Activated T-helper 1 cell treated with Interleukin-2 at 50 U/mL for 16 hours (primary cell): ENCODE measurements around the gene TPM3.
"Not testable (repeated sequence)": the region's sequence is repeated elsewhere in the genome, so short reads cannot be mapped to it uniquely, and the experiment has no call there.

Source experiments
- DNase-seq: peaks from one replicate; pipeline ENCODE4 v3.0.0-alpha.2; 2020; ENCODE audit warnings: low read depth

TPM3 gene

DNA sequence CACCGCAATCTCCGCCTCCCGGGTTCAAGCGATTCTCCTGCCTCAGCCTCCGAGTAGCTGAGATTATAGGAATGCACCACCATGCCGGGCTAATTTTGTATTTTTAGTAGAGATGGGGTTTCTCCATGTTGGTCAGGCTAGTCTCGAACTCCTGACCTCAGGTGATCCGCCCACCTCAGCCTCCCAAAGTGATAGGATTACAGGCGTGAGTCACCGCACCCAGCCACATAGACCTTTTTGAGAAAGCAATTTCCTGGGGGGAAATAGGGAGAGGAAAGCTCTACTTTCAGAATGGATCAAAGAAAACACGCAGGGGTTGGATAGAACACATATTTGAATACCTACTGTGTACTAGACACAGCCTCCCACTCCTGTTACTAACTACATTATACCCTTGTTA, 13.9 kb upstream of the TPM3 start:
- not testable (repeated sequence) for DNase-seq

DNA sequence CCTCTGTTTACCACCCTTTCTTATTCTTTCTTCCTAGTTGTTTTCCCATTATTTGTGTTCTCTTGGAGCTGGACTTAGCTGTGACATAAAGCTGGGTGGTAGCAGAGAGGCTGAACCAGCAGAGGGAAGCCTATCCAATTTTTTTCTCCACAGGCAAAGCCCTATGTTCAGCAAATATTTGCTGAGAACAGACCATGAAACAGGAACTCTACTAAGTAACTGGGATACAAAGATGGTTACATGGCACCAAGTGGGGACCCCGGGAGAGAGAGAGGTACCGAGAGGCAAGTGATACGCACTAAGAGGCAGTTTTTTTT, 7.6 kb upstream of the TPM3 start:
- no peak for DNase-seq

DNA sequence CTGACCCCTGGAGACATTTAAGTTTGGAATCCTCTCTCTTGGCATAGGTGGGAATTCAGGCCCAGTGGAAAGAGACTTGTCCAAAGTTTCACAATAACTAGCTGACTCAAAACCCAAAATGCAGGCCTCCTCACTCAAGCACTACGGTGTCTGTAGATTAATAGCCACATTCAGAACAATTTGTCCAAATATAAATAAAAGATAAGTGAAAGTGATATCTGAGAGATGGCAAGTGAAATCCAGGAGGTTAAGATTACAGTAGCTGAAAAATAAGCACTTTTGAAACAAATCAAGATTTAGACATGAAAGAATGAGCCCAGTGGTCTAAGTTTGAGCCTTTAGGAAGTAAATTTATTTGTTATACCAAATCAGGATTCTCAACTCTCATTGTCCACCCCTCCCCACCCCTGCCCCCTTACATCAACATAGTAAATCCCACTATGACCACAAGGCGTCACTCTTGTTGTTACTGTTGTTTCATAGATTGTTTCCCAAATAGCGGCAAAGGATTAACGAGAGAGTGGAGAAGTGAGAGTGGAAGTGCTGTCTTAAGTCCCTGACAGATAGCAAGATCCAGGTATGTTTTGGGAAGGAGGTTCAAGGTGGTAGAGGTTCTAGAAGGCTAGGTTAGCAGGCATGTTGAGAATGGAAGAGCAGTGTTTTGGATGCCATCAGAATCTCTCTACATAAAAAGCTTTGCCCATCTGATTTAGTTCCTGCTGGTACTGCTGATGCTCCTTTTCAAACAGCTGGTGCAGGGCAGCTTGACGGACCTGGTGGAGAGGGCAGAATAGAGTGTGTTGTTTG, 7.1 kb upstream of the TPM3 start:
- no peak for DNase-seq

DNA sequence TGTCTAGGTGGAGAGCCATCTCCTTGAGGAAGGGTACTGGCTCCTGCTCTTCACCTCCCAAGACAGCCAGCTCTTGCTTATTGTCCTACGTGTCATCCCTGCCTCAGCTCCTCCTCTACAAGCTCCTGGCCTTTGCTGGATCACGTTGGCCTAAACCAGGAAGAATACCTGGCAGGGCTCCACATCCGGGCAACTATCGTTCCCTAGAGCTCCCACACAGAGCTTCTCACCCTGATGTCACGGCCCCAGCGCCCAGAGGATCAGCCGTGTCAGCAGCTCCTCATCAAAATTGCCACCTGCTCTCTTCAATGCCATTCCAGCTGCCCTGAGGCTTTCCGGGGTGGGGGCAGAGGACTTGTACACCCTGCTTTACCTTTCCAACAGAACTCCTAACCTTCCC, 1.9 kb upstream of the TPM3 start:
- DNase-seq: no peak

DNA sequence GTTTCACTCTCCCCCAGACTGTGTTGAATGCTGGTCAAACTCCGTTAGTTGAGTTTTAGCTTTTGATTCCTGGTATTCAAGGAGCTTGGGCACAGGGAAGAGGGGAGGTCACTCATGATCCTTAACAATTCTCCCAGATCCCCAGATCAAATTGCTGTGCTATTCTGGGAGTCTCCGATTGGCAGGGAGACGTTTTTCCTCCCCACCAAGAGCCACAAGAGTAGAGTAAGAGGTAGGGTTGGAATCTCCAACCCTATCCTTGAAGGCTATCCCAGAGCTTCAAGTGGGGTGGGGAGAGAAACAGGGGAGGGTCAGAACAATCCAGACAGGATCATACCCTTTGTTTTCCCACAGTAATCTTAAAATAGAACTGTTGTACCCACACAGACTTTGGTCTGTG, 576 bp upstream of the TPM3 start:
- DNase-seq: no peak

DNA sequence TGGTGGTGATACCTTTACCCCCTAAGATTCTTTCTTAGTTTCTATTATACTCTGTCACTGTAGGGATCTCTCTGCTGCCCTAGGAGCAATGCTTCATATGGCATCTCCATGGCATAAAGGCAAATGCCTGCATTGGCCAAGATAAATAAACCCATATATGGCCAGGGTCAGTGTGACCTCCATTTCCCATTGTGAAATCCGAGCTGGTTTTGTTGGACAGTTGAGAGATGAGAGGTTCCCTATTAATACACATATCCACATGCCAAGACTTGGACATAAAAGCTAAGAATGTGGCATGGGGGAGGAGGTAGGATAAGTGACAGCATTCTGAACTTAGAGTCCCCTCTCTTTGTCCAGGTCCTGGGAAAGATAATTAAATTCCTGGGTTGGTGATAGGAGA, 1.4 kb downstream of the TPM3 start:
- no peak for DNase-seq

DNA sequence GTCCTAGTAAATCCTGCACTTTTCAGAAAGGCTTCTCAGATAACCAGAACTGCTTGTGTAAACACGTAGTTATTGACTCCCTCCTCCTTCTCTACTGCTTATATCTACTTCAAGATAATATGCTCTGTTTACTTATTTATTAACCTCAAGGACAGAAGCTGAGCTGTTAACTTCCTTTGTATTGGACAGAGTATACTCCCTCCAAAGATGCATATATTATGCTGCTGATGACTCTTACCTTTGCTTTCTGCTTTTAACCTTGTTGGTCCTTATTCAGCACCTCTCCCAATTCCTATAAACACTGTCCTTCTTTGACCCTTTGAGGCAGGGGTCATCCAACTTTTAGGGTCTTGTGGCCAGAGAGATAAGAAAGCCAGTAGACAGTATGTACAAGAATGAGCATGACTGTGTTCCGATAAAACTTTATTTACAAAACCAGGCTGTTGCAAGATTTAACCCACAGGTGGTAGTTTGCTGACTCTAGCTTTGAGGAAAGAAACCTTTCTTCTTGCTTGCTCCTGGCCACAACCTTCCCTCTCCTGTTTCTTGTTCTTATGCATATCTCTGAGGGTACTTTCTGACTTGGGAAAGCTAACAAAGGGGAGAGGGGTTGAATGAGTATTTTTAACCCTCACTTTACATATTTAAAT, 4.9 kb downstream of the TPM3 start:
- no peak for DNase-seq

DNA sequence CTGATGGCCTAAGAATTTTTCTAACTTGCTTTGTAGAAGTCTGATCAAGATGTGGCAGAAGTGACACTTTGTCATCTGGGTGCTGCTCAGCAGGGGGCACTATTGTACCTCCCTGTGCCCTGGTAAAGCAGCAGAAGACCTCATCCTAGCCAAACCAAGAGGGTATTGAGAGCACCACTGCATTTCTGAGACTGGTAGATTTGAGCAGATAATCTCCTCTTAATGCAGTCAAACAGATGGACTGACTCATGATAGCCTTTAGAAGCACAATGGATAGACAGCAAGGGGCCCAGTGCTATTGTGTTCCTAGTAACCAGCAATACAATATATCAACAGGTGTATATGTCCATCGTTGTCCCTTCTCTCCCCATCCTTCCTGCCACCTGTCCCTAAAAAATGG, 5.7 kb downstream of the TPM3 start:
- peak; percentile 36 for DNase-seq

DNA sequence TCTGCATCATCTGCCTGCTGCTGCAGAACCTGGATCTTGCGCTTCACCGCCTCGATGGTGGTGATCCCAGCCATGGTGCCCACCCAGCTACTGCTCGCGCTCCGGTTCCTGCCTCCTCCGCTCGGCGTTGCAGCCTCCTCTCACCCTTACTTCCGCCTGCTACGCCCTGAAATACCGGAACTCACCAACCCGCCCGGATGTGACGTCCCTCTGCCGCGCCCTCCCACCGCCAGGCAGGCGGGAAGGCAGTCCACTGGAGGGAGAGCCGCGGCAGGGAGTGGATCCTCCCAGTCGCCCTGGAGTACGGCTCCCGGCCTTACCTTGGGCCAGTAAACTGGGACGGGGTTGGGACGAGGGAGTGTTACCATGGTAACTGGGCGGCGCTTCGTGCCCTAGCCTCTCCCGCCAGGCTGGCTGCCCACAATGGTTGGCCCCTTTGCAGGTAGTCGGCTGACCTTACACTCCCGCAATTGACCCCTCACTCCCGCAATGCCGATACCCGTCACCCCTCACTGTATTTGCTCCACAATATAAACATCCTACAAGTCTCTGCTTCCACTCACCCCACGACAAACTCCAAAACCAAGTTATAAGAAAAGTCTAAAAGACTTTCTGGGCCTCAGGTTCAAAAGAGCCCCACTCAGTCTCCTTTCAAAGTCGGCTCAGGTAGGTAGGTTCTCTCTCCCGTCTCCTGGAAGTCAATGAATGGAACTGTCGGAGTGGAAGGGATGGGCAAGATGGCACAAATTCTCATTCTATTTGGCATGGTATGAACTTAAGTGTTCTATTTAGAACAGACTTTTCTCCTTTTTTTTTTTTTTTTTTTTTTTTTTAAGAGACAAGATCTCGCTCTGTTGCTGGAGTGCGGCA, 8.6 kb downstream of the TPM3 start:
- DNase-seq: peak; percentile 87

DNA sequence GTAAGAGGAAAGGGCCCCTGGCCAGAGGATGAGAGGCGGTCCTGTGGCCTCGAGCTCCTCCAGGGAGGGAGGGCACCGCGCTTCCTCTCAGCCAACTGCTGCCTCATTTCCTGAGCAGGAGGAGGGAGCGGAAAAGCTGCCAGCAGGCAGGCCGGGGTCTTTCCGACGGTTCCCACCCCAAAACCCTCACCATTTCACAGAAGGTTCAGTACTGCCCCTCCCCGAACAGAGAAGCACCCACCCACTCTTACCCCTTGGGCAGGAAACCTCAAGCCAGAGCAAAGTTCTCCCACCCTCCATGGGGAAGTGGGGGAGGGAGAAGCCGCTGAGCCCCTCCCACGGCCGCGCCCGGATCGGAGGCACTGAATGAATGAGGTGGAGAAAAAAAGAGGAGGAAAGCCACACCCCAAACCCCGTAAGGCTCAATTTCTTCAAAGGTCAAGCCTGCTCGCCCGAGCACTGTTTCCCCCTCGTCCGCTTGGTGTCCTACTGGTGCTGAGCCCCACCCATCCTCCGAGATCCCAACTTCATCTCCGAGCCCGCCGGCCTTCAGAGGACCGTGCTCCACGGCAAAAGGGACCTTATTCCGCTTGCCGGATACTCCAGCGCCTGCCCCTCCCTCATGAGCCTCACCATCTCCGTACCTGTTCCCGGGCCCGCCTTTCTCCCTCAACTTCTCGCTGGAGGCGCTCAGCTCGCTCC, 9.4 kb downstream of the TPM3 start:
- DNase-seq: peak; percentile 43

DNA sequence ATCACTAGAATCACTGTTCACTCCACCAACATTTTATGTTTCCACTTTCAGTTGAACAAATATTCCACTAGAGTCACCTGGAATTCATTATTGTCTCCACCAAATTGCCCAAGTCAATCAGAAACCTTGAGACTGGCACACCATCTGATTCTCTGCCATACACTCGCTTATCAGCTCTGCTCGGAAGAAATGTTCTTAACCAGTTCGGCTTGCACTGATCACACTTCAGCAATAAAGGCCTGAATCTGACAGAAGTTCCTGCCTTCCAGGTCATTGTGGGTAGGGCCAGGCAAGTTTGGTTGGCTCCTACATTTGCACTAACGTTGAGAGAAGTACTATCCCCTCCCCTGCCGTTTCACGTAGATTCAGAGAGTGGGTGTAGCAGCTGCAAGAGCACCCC, 10.0 kb downstream of the TPM3 start:
- DNase-seq: no peak

DNA sequence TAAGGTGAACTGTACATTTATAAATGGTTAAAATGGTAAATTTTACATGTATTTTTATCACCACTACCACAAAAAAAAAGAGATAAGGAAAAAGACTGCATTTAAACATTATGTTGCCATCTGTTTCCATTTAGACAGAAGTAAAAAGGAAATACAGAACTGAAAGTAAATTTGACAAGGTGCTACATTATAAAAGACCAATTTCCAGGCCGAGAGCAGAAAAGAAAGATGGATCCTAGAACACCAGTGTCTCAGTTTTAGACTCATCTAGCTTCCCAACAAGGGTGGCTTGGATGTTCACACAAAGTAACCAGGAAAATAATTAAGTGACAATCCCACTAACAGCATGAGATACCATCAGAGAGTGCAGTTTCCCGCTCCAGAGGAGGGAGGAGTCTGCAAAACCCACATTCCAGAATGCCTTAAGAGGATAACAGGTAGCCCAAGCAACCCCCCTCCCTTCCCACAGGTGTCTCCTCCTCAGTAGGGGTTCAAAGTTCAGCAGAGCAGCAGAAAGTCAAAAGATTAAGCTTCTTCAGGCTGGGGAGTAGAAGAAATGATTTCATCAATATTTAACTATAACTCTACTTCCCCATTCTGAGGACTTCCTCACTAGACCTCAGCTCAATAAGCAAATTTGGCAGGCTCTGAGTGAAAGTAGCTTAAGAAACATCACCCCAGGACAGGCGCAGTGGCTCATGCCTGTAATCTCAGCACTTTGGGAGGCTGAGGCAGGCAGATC, 11.8 kb downstream of the TPM3 start:
- DNase-seq: no peak

DNA sequence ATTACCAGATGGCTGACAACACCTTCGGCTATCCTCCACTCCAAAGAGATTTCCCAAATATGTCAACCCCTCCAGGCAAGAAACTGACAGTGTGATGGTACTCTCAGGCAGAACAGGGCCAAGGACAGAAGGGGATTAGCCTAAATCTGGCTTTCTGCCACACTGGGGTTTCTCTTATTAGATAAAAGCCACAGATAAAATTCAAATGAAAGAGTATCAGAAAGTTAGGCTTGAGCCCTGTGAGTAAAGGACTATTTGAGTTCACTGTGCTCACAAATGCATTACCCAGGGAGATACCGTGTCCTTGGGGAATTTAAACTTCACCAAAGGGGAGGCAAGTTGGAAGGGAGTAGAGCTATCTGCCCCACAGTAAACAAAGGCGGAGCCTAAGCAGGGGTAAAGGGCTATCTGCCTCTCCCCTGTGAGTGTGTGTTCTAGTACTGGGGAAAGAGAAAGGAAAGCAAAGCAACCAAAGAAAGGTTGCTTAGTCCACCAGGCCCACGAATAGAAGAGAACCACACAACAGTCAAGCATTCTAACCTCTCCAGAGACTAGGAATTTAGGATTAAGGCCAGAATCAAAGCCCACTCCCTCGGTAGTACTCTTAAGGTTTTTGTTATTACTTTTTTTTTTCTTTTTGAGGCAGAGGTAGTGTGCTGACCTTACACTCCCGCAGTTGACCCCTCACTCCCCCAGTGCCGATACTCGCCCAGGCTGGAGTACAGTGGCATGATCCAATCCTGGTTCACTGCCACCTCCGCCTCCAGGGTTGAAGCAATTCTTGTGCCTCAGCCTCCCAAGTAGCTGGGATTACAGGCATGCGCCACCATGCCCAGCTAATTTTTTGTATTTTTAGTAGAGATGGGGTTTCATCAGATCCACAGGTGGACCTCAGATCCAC, 12.7 kb downstream of the TPM3 start:
- DNase-seq: no peak

DNA sequence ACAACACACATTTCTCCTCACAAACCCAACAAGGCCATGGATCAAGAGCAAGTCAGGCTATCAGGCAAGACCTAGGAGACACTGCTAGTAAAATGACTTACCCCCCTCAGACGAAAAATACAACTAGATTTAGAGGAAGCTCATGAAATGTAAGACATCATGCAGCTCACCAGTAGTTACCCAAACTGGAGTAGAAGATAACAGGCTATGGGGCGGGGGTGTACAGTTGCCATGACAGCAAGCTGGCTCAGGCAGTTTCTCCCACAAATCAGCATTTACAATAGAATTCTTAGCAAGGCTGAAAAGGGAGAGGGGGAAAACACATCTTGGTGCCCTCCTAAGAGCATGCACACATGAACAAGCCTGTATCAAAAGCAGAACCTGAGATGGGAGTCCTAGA, 13.9 kb downstream of the TPM3 start:
- DNase-seq: no peak

DNA sequence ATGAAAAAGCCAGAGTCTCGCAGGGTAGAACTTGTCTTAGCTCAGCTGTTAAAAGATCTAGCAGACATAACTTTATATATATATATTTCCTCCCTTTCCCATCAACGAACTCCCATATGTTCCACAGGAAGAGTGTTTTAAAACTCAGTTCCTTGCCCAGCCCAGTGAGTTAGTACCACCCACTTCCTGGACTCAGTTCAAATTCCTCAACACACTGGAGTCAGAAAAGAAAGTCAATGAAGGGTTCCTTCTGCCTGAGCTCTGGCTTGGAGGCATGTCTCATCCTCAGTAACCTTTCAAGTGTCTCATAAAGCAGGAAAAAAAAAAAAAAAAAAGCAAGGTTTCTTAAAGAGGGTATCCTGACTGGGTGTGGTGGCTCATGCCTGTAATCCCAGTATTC, 15.6 kb downstream of the TPM3 start:
- DNase-seq: no peak

DNA sequence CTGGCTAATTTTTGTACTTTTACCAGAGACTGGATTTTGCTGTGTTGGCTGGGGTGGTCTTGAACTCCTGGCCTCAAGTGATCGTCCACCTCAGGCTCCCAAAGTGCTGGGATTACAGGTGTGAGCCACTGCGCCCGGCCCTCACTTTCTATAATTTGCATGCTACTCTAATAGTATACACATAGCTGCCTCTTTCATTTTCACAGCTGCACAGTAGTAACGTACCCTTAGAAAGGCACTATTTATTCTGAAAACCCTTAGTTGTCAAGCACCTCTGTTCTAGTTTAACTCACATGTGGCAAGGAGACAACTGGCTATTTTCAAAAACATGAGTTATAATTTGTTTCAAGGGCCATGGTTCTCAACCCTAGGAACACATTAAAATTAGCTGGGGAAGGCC, 17.2 kb downstream of the TPM3 start:
- no peak for DNase-seq

DNA sequence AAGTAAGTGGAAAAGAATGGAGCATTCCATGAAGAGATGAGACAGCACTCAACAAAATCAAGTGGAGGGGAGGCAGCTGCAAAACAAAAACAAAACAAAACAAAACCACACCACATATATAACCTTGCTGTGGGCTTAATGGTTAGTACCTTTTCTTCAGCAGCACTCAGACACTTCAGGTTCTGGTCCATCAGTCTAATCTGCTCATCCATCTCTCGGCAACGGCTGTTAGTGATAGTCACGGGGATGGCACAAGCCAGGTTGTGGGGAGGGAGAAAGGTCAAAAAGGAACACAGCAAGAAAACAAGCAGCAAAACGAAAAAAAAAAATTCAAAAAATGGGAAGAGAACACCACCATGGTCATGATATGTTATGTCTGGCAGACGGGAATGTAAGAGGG, 20.0 kb downstream of the TPM3 start:
- no peak for DNase-seq

DNA sequence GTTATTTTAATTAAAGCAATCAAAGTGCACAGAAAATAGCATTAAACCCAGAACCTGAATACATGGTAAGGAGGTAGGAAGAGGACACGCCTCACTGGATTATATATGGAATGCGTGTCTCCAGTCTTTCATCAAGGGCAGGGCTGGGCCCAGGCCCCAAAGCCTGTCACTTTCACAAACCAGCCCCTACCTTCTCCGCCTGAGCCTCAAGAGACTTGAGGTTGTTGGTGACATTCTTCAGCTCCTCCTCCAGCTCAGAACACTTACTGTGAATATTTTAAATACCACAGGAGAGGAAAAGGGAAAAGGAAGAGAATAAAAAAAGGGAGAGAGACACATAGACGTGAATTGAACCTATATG, 20.7 kb downstream of the TPM3 start:
- no peak for DNase-seq

DNA sequence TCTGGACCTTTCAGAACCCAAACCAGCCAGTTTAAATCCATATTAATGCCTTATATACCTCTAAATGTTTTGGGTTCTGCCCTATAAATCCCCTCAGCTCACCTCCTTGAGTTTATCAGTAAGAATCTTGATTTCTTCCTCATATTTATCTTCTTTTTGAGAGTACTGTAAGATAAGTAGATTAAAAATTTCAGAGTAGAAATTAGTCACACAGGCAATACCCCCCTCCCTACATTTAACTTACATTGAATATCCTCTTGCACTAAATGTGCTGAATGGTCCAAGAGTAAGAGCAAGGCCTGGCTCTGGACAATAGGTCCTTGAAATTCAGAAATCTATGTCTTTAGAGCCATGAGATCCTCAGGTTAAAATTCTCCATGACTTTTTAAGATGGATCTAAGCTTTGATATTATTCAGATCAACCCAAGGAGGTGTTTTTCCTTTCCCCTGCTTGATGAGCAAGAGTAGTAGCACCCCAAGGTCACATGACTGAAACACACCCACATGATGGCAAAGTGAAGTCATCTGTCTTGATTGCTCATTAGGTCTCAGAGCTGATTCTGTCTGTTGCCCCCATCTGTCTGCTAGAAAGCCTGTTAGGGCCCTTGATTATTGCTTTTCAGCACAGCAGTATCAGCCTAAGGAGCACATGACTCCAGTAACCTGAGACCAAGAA, 21.2 kb downstream of the TPM3 start:
- no peak for DNase-seq

DNA sequence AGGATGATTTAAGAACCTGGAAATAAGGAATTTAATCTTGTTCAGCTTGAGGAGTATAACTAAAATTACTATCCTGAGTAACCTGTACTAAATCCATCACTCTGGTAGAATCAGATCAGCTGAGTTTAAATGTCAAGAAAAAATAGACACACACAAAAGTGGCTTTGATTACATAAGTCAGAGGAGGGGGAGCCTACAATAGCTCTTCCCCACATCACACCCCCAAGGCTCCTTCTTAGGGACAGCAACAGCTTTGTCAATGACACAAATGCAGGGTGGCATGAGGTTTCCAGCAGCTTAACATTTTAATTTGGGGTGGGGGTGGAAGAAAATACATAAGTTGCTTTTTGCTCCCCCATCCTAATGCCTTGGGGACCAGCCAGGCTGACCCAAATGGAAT, 24.4 kb downstream of the TPM3 start:
- no peak for DNase-seq
